Esophagus squamous epithelium (tissue), 5 donors: Measurements from ENCODE around the gene UGT1A9. TPM values are rescaled to one million over a fixed set of nuclear protein-coding genes. Genes with fewer than 3 reads are reported as not detected.
"Not testable (repeated sequence)": the region's sequence is repeated elsewhere in the genome, so short reads cannot be mapped to it uniquely, and the experiment has no call there.

Experiments used
- DNase-seq: peaks from one replicate; lab custom pipeline; 2025; lab: John Stamatoyannopoulos, UW
- H3K27ac ChIP-seq, 4 donors: fragments of 200-600 bp; sonication (generic); one replicate each; pipeline ENCODE4 v1.5.1; 2016 to 2019; ENCODE audit warnings: mild to moderate bottlenecking in 1 of 4
- H3K27me3 ChIP-seq, 4 donors: fragments of 200-600 bp; sonication (generic); 1 replicate in 3 of 4; 2 replicates in 1 of 4; pipeline versions ENCODE4 v1.5.1 to v1.6.0; 2017 to 2021; ENCODE audit warnings: antibody characterized with exemption in 1 of 4
- H3K36me3 ChIP-seq, 3 donors: fragments of 200-600 bp; sonication (generic); one replicate each; pipeline ENCODE4 v1.5.1; 2016 to 2019
- H3K4me1 ChIP-seq, 3 donors: fragments of 200-600 bp; sonication (generic); one replicate each; pipeline ENCODE4 v1.5.1; 2017 to 2019
- H3K4me3 ChIP-seq, 4 donors: fragments of 200-600 bp; sonication (generic); 1 replicate in 3 of 4; 2 replicates in 1 of 4; pipeline ENCODE4 v1.5.1; 2016 to 2019; ENCODE audit warnings: mild to moderate bottlenecking in 2 of 4, moderate library complexity in 1 of 4
- H3K9me3 ChIP-seq, 3 donors: fragments of 200-600 bp; sonication (generic); one replicate each; pipeline ENCODE4 v1.5.1; 2016 to 2019
- CTCF ChIP-seq, 6 experiments: fragments of 450-650 bp in 4 of 6; fragments of 200-600 bp in 2 of 6; sonication (generic) in 2 of 6; IDR thresholded peaks; one replicate each; pipeline ENCODE4 v1.5.1; 2016 to 2019; ENCODE audit warnings: antibody characterized with exemption in 6 of 6, mild to moderate bottlenecking in 4 of 6, moderate library complexity in 4 of 6
- POLR2A ChIP-seq, 4 donors: fragments of 450-650 bp; IDR thresholded peaks; one replicate each; pipeline ENCODE4 v1.6.1; 2017; ENCODE audit warnings: antibody characterized with exemption in 4 of 4, mild to moderate bottlenecking in 4 of 4, moderate library complexity in 3 of 4
- WGBS, 2 donors: methylation state at CpG; one replicate each; pipeline ENCODE4 v1.1.5; 2018; 5-methylcytosine and 5-hydroxymethylcytosine counted together
- intact Hi-C: fragments of 100-400 bp; cut with DNase I; formaldehyde crosslinking; loops from one replicate; pipeline ENCODE4 v1.15.0; 2022
- total RNA-seq, 4 donors: library from RNA; depleted of rRNA; stranded (reverse); fragments of >200 nt; gene quantifications; one replicate each; pipeline ENCODE4 v1.1.0, GENCODE V29; 2016
- donor health status: DM: yes; HTN: yes; CAD: no.

The UGT1A9 gene
- total RNA-seq, 4 donors from 2014 or later, result 0.49 to 1.7 (median 1.2) TPM

- Histone ChIP-seq H3K27ac (no peak overlapping the region), H3K9me3 (no peaks in the 10 kb centered on the region), H3K27me3 (peaks cover 0 to 4% (median 0%) of the 10 kb centered on the region in 4 donors), H3K4me3 (no peak overlapping the region), H3K36me3 (no peaks in the 10 kb centered on the region), H3K4me1 (peaks cover 0 to 23% (median 4%) of the 10 kb centered on the region in 3 donors)
- DNase-seq, result no peak
- 69 to 79% methylated on average over 7 of the region's 7 CpGs for WGBS, 2 donors
- intact Hi-C loops, result loop anchor here (10.0 kb wide), 1 partner anchor 238 kb away; no protein-coding TSS in a partner anchor
- TF ChIP-seq CTCF (IDR thresholded peaks at IDR 0.05) (no peak), POLR2A (IDR thresholded peaks at IDR 0.05) (no peak)
Measured at GRCh38 chr2:233713262-233713615, 41.5 kb downstream of the UGT1A9 start.

- WGBS, 2 donors, result 54 to 68% methylated on average over 2 of the region's 2 CpGs
- H3K4me1 ChIP-seq, result peaks cover 0 to 14% (median 0%) of the 10 kb centered on the region in 3 donors
- TF ChIP-seq CTCF (IDR thresholded peaks at IDR 0.05) (no peak), POLR2A (IDR thresholded peaks at IDR 0.05) (no peak)
- no peak for DNase-seq
- intact Hi-C loops, result loop anchor here (10.0 kb wide), 1 partner anchor 239 kb away; no protein-coding TSS in a partner anchor
- H3K27me3 ChIP-seq, result peaks cover 0 to 4% (median 0%) of the 10 kb centered on the region in 4 donors
- H3K9me3 ChIP-seq, result no peaks in the 10 kb centered on the region
- no peak overlapping the region for H3K4me3 ChIP-seq
- H3K27ac ChIP-seq, result no peak overlapping the region
- peaks cover 0 to 5% (median 0%) of the 10 kb centered on the region in 3 donors for H3K36me3 ChIP-seq
Measured at GRCh38 chr2:233714121-233714520, 42.4 kb downstream of the UGT1A9 start.

- no peak within 1 kb of the TSS for H3K4me3 ChIP-seq
- intact Hi-C loops, result loop anchor here (10.0 kb wide), 1 partner anchor 244 kb away; no protein-coding TSS in a partner anchor
- no peak within 1 kb of the TSS for H3K27ac ChIP-seq
- no peaks in the 10 kb centered on the region for H3K4me1 ChIP-seq
- peaks cover 0 to 7% (median 0%) of the 10 kb centered on the region in 3 donors for H3K36me3 ChIP-seq
- WGBS, 2 donors, result 84 to 94% methylated on average over 7 of the region's 7 CpGs
- DNase-seq, result no peak
- TF ChIP-seq POLR2A (IDR thresholded peaks at IDR 0.05) (no peak), CTCF (IDR thresholded peaks at IDR 0.05) (no peak)
- H3K27me3 ChIP-seq, result peaks cover 0 to 4% (median 0%) of the 10 kb centered on the region in 4 donors
- no peaks in the 10 kb centered on the region for H3K9me3 ChIP-seq
Measured at GRCh38 chr2:233718552-233718951, 46.9 kb downstream of the UGT1A9 start, which contains the start of gene UGT1A4. UGT1A4 (plus strand) TSS chr2:233718736; CDS start chr2:233718821, 85 bp downstream.

GRCh38 chr2:233728723-233729301, 57.1 kb downstream of the UGT1A9 start, which contains the start of gene UGT1A3:
UGT1A3 (plus strand) TSS chr2:233729042; CDS start chr2:233729127, 85 bp downstream.
- H3K4me1 ChIP-seq, result no peaks in the 10 kb centered on the region
- no peak for DNase-seq
- H3K27me3 ChIP-seq, result no peaks in the 10 kb centered on the region
- H3K9me3 ChIP-seq, result no peaks in the 10 kb centered on the region
- H3K4me3 ChIP-seq, result no peak within 1 kb of the TSS
- intact Hi-C loops, result no loop called here
- H3K36me3 ChIP-seq, result peaks cover 0 to 19% (median 0%) of the 10 kb centered on the region in 3 donors
- 75 to 83% methylated on average over 7 to 8 of the region's 8 CpGs for WGBS, 2 donors
- TF ChIP-seq CTCF (IDR thresholded peaks at IDR 0.05) (no peak), POLR2A (IDR thresholded peaks at IDR 0.05) (no peak)
- H3K27ac ChIP-seq, result no peak within 1 kb of the TSS

GRCh38 chr2:233736868-233737653, 65.4 kb downstream of the UGT1A9 start:
- WGBS, 2 donors, result 88 to 91% methylated on average over 3 to 7 of the region's 14 CpGs
- H3K36me3 ChIP-seq, result peaks cover 0 to 28% (median 0%) of the 10 kb centered on the region in 3 donors
- H3K9me3 ChIP-seq, H3K27ac ChIP-seq, DNase-seq, intact Hi-C loops, H3K27me3 ChIP-seq, H3K4me1 ChIP-seq, H3K4me3 ChIP-seq: not testable (repeated sequence)
